OCI-LY7 (cell line): Measurements from ENCODE around the gene DAPK1.

ENCODE experiments used
- CTCF ChIP-seq: fragments of 200-600 bp; sonication (generic); conservative IDR thresholded peaks from 2 replicates; pipeline ENCODE4 v1.5.1; 2014; ENCODE audit warnings: mild to moderate bottlenecking, antibody characterized with exemption, low read length, moderate library complexity, mixed read lengths
- EZH2phosphoT487 ChIP-seq: fragments of 200-600 bp; sonication (generic); IDR thresholded peaks from 2 replicates; pipeline ENCODE4 v1.6.1; 2018; ENCODE audit warnings: low read depth, borderline replicate concordance, mild to moderate bottlenecking, mixed run types, antibody characterized with exemption, low read length, moderate library complexity, mixed read lengths

- TF ChIP-seq CTCF (no peak), EZH2phosphoT487 (no peak)
Measured at GRCh38 chr9:87713988-87714330, 216.3 kb downstream of the DAPK1 start.
